ENCODE measurements around the gene TMF1. TPM values are rescaled to one million over a fixed set of nuclear protein-coding genes. Genes with fewer than 3 reads are reported as not detected.

The TMF1 gene
- polyA plus RNA-seq, 1 of the 3 experiments (the other 2 are of a cell fraction) = 3.2 TPM

- TF ChIP-seq POLR2AphosphoS5 (IDR thresholded peaks at IDR 0.05; ENCODE audit: low read depth, low read length) (no peak), GATA2 (CRISPR knock-in tag; IDR thresholded peaks at IDR 0.05) (no peak), FOXJ3 (CRISPR knock-in tag; IDR thresholded peaks at IDR 0.05) (no peak), NFIC (IDR thresholded peaks at IDR 0.05; ENCODE audit: borderline replicate concordance) (no peak), RFX5 (IDR thresholded peaks at IDR 0.05; ENCODE audit: low read length) (no peak), FOXM1 (IDR thresholded peaks at IDR 0.05; ENCODE audit: low read depth) (no peak)
These were observed 42.3 kb downstream of the TMF1 start (continued) for GRCh38 chr3:69009559-69010410.

DNA sequence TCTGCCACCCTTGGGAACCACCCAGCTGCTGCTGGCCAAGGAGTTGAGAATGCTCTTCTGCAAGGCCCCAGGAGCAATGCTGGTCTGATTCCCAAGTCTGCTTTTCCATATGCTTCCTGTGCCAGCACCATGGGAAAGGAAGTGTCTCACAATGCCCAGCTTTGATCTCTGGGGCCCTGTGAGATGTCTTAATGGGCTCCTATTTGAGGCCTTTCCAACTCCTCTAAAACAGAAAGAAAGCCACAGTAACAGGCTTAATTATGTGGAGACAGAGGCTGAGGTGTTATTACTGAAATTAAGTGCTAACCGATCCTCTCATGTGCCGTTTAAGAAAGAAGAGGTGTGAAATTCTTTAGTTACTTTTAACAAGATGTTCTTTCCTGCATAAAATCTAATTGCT lies 43.2 kb downstream of the TMF1 start:
- Histone ChIP-seq H3F3A (replicated peaks; ENCODE audit: insufficient read depth) (peaks cover 9% of the 10 kb centered on the region), H3K4me2 (no peak overlapping the region), H3K9me2 (no peaks in the 10 kb centered on the region), H3K79me2 (ENCODE audit: insufficient read depth) (no peaks in the 10 kb centered on the region), H3K27ac (ENCODE audit: low read depth in 2 of 2, low read length in 1 of 2) (no peak overlapping the region), H4K20me1 (ENCODE audit: insufficient read depth) (no peaks in the 10 kb centered on the region), H3K27me3 (ENCODE audit: insufficient read depth) (no peaks in the 10 kb centered on the region), H3K36me3 (replicated peaks in 1 of 2; ENCODE audit: control insufficient read depth in 1 of 2, insufficient read depth in 2 of 2, low read length in 1 of 2) (peaks cover 15 to 48% of the 10 kb centered on the region in 2 experiments), H3K9ac (no peak overlapping the region), H3K4me3 (ENCODE audit: low read depth in 2 of 2, low read length in 1 of 2) (no peak overlapping the region), H3K9me3 (no peaks in the 10 kb centered on the region), H3K4me1 (ENCODE audit: control insufficient read depth in 1 of 2, insufficient read depth in 2 of 2, low read depth in 1 of 2, low read length in 1 of 2) (peaks cover 0 to 12% of the 10 kb centered on the region in 2 experiments; a peak in 2 of 4 replicates), H2AFZ (ENCODE audit: low read depth) (no peak overlapping the region)
- WGBS (ENCODE audit: low lambda C conversion rate) = 95% methylated on average over 2 of the region's 2 CpGs
- CTCF ChIA-PET = no interaction called here
- POLR2A ChIA-PET = no interaction called here
- TF ChIP-seq ELF1 (IDR thresholded peaks at IDR 0.05) (no peak), TEAD4 (IDR thresholded peaks at IDR 0.05; ENCODE audit: borderline replicate concordance, insufficient read depth) (no peak), TCF12 (IDR thresholded peaks at IDR 0.05) (no peak), CHD2 (IDR thresholded peaks at IDR 0.05; ENCODE audit: low read length, partially characterized antibody) (no peak), SIN3A (IDR thresholded peaks at IDR 0.05; ENCODE audit: borderline replicate concordance, low read depth, low read length) (no peak), RFX5 (IDR thresholded peaks at IDR 0.05; ENCODE audit: low read length) (no peak), REST (IDR thresholded peaks at IDR 0.05; ENCODE audit: low read depth, low read length) (no peak), RCOR1 (IDR thresholded peaks at IDR 0.05; ENCODE audit: low read length) (no peak), FOSL2 (IDR thresholded peaks at IDR 0.05; ENCODE audit: borderline replicate concordance, low read depth) (no peak), GATA2 (CRISPR knock-in tag; IDR thresholded peaks at IDR 0.05) (no peak), MEF2A (IDR thresholded peaks at IDR 0.05; ENCODE audit: borderline replicate concordance, low read depth) (no peak), SMC3 (IDR thresholded peaks at IDR 0.05; ENCODE audit: low read depth, low read length) (no peak), JUND (IDR thresholded peaks at IDR 0.05) (no peak), NFIC (IDR thresholded peaks at IDR 0.05; ENCODE audit: borderline replicate concordance) (no peak), MXI1 (IDR thresholded peaks at IDR 0.05; ENCODE audit: low read depth, low read length) (no peak), EP300 (IDR thresholded peaks at IDR 0.05; ENCODE audit: borderline replicate concordance in 1 of 2, low read depth in 1 of 2, low read length in 1 of 2) (no peak), YY1 (IDR thresholded peaks at IDR 0.05; ENCODE audit: low read depth) (no peak), PBX3 (IDR thresholded peaks at IDR 0.05) (no peak)
- TF ChIP-seq, protein P1, sequence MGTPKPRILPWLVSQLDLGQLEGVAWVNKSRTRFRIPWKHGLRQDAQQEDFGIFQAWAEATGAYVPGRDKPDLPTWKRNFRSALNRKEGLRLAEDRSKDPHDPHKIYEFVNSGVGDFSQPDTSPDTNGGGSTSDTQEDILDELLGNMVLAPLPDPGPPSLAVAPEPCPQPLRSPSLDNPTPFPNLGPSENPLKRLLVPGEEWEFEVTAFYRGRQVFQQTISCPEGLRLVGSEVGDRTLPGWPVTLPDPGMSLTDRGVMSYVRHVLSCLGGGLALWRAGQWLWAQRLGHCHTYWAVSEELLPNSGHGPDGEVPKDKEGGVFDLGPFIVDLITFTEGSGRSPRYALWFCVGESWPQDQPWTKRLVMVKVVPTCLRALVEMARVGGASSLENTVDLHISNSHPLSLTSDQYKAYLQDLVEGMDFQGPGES (IDR thresholded peaks at IDR 0.05; ENCODE audit: low read depth, low read length) = no peak
- TF ChIP-seq, protein P2, sequence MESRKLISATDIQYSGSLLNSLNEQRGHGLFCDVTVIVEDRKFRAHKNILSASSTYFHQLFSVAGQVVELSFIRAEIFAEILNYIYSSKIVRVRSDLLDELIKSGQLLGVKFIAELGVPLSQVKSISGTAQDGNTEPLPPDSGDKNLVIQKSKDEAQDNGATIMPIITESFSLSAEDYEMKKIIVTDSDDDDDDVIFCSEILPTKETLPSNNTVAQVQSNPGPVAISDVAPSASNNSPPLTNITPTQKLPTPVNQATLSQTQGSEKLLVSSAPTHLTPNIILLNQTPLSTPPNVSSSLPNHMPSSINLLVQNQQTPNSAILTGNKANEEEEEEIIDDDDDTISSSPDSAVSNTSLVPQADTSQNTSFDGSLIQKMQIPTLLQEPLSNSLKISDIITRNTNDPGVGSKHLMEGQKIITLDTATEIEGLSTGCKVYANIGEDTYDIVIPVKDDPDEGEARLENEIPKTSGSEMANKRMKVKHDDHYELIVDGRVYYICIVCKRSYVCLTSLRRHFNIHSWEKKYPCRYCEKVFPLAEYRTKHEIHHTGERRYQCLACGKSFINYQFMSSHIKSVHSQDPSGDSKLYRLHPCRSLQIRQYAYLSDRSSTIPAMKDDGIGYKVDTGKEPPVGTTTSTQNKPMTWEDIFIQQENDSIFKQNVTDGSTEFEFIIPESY (IDR thresholded peaks at IDR 0.05; ENCODE audit: borderline replicate concordance, low read depth) = no peak
- DNase-seq = no peak
